H9 (cell line): ENCODE measurements around the gene TACR1. TPM values are rescaled to one million over a fixed set of nuclear protein-coding genes. Genes with fewer than 3 reads are reported as not detected.

ENCODE experiments used
- DNase-seq: peaks from one replicate; pipeline ENCODE4 v3.0.0-alpha.2; 2017
- H2AFZ ChIP-seq: one replicate; pipeline ENCODE4 v1.6.1; 2013; ENCODE audit warnings: mild to moderate bottlenecking, low read length, control low read depth, moderate library complexity
- H2AK5ac ChIP-seq: 2 replicates; pipeline ENCODE4 v1.6.1; 2013; ENCODE audit warnings: low read length, control low read depth, mixed read lengths; ENCODE audit not compliant: insufficient read length
- H2BK120ac ChIP-seq: one replicate; pipeline ENCODE4 v1.6.1; 2013; ENCODE audit warnings: low read depth, mild to moderate bottlenecking, low read length, control low read depth, inconsistent platforms; ENCODE audit not compliant: poor library complexity, severe bottlenecking
- H2BK12ac ChIP-seq: 2 replicates; pipeline ENCODE4 v1.6.1; 2013; ENCODE audit warnings: low read length, control low read depth, mixed read lengths, low read depth; ENCODE audit not compliant: insufficient read length
- H2BK15ac ChIP-seq: 2 replicates; pipeline ENCODE4 v1.6.1; 2013; ENCODE audit warnings: low read depth, low read length, control low read depth
- H2BK20ac ChIP-seq: one replicate; pipeline ENCODE4 v1.6.1; 2013; ENCODE audit warnings: low read depth, mild to moderate bottlenecking, low read length, control low read depth, inconsistent platforms; ENCODE audit not compliant: poor library complexity, severe bottlenecking
- H2BK5ac ChIP-seq: 2 replicates; pipeline ENCODE4 v1.6.1; 2013; ENCODE audit warnings: low read length, control low read depth, mixed read lengths; ENCODE audit not compliant: insufficient read length
- H3K14ac ChIP-seq: 2 replicates; pipeline ENCODE4 v1.6.1; 2013; ENCODE audit warnings: low read length, control low read depth; ENCODE audit not compliant: insufficient read depth
- H3K18ac ChIP-seq: 2 replicates; pipeline ENCODE4 v1.6.1; 2013; ENCODE audit warnings: low read depth, mild to moderate bottlenecking, mixed read lengths, low read length, control low read depth; ENCODE audit not compliant: insufficient read length
- H3K23ac ChIP-seq: 2 replicates; pipeline ENCODE4 v1.6.1; 2013; ENCODE audit warnings: low read length, control low read depth, mixed read lengths, low read depth; ENCODE audit not compliant: insufficient read length
- H3K23me2 ChIP-seq: 2 replicates; pipeline ENCODE4 v1.6.1; 2013; ENCODE audit warnings: low read depth, mild to moderate bottlenecking, mixed read lengths, low read length, control low read depth; ENCODE audit not compliant: insufficient read length, poor library complexity, severe bottlenecking
- H3K27ac ChIP-seq: 2 replicates; pipeline ENCODE4 v1.5.1; 2013; ENCODE audit warnings: low read length, control low read depth, mixed read lengths, low read depth; ENCODE audit not compliant: insufficient read length
- H3K27me3 ChIP-seq: 2 replicates; pipeline ENCODE4 v1.6.1; 2013; ENCODE audit warnings: low read length, control low read depth, inconsistent platforms; ENCODE audit not compliant: insufficient read depth
- H3K4ac ChIP-seq: 2 replicates; pipeline ENCODE4 v1.6.1; 2013; ENCODE audit warnings: low read depth, mild to moderate bottlenecking, control low read depth, inconsistent platforms, low read length, moderate library complexity
- H3K4me1 ChIP-seq: 2 replicates; pipeline ENCODE4 v1.6.1; 2013; ENCODE audit warnings: low read length, control low read depth, inconsistent platforms; ENCODE audit not compliant: insufficient read depth
- H3K4me2 ChIP-seq: 2 replicates; pipeline ENCODE4 v1.6.1; 2013; ENCODE audit warnings: low read length, control low read depth, mixed read lengths; ENCODE audit not compliant: insufficient read length, insufficient read depth
- H3K56ac ChIP-seq: 2 replicates; pipeline ENCODE4 v1.6.1; 2013; ENCODE audit warnings: low read depth, mild to moderate bottlenecking, mixed read lengths, low read length, control low read depth; ENCODE audit not compliant: insufficient read length
- H3K79me1 ChIP-seq: 2 replicates; pipeline ENCODE4 v1.6.1; 2013; ENCODE audit warnings: low read depth, mild to moderate bottlenecking, moderate library complexity, low read length, control low read depth, inconsistent platforms; ENCODE audit not compliant: insufficient read depth, poor library complexity, severe bottlenecking
- H3K79me2 ChIP-seq: 2 replicates; pipeline ENCODE4 v1.6.1; 2013; ENCODE audit warnings: low read length, control low read depth, inconsistent platforms; ENCODE audit not compliant: insufficient read depth
- H3K9ac ChIP-seq: 2 replicates; pipeline ENCODE4 v1.6.1; 2013; ENCODE audit warnings: low read length, control low read depth, mixed read lengths; ENCODE audit not compliant: insufficient read length; ENCODE audit errors: extremely low read depth
- H3K9me3 ChIP-seq: one replicate; pipeline ENCODE4 v1.6.1; 2013; ENCODE audit warnings: low read depth, low read length, inconsistent platforms; ENCODE audit not compliant: control insufficient read depth
- H3T11ph ChIP-seq: one replicate; pipeline ENCODE4 v1.6.1; 2013; ENCODE audit warnings: mild to moderate bottlenecking, low read length, control low read depth, inconsistent platforms
- H4K20me1 ChIP-seq: one replicate; pipeline ENCODE4 v1.6.1; 2013; ENCODE audit not compliant: control insufficient read depth, insufficient read length, insufficient read depth
- H4K5ac ChIP-seq: 2 replicates; pipeline ENCODE4 v1.6.1; 2013; ENCODE audit warnings: low read depth, mild to moderate bottlenecking, mixed read lengths, low read length, control low read depth; ENCODE audit not compliant: insufficient read length
- H4K8ac ChIP-seq: replicated peaks from 2 replicates; pipeline ENCODE4 v1.6.1; 2013; ENCODE audit warnings: low read length, control low read depth, mixed read lengths, low read depth; ENCODE audit not compliant: insufficient read length
- H4K91ac ChIP-seq: 2 replicates; pipeline ENCODE4 v1.6.1; 2013; ENCODE audit warnings: low read depth, mild to moderate bottlenecking, moderate library complexity, mixed read lengths, low read length, control low read depth; ENCODE audit not compliant: insufficient read length
- H3K27ac Mint-ChIP-seq, 3 experiments: 2 replicates in 2 of 3; 3 replicates in 1 of 3; pipeline ENCODE4 v1.8.0; 2020 to 2021; ENCODE audit warnings: mixed read lengths in 3 of 3, mild to moderate bottlenecking in 1 of 3, moderate library complexity in 1 of 3
- H3K27me3 Mint-ChIP-seq: 2 replicates; pipeline ENCODE4 v1.8.0; 2021; ENCODE audit warnings: low read depth, mild to moderate bottlenecking, moderate library complexity, mixed read lengths
- H3K36me3 Mint-ChIP-seq, 3 experiments: 2 replicates in 2 of 3; 3 replicates in 1 of 3; pipeline ENCODE4 v1.8.0; 2020 to 2021; ENCODE audit warnings: low read depth in 3 of 3, mixed read lengths in 3 of 3; ENCODE audit not compliant: insufficient read depth in 1 of 3
- H3K4me1 Mint-ChIP-seq, 2 experiments: 2 replicates each; pipeline ENCODE4 v1.8.0; 2020; ENCODE audit warnings: mixed read lengths in 2 of 2
- H3K4me3 Mint-ChIP-seq, 2 experiments: 2 replicates in 1 of 2; 3 replicates in 1 of 2; pipeline ENCODE4 v1.8.0; 2020 to 2021; ENCODE audit warnings: mild to moderate bottlenecking in 2 of 2, mixed read lengths in 2 of 2, moderate library complexity in 1 of 2
- H3K9me3 Mint-ChIP-seq, 2 experiments: 2 replicates in 1 of 2; 3 replicates in 1 of 2; pipeline ENCODE4 v1.8.0; 2020; ENCODE audit warnings: mild to moderate bottlenecking in 2 of 2, mixed read lengths in 2 of 2, moderate library complexity in 1 of 2
- CTCF ChIP-seq: fragments of 200-600 bp; sonication (generic); conservative IDR thresholded peaks from 3 replicates; pipeline ENCODE4 v1.8.0; 2021; ENCODE audit warnings: antibody characterized with exemption, mild to moderate bottlenecking
- WGBS: extraction: QIAGEN DNeasy Blood & Tissue Kit; methylation state at CpG from one replicate; pipeline ENCODE4 v1.1.7; 2013; ENCODE audit warnings: missing lambda C conversion rate, low lambda C conversion rate, mixed read lengths; ENCODE audit not compliant: insufficient read length; ENCODE audit errors: extremely low coverage; 5-methylcytosine and 5-hydroxymethylcytosine counted together
- total RNA-seq: library from RNA; stranded (reverse); gene quantifications from 2 replicates; pipeline ENCODE4 v1.2.1, GENCODE V29; 2021

The TACR1 gene
- total RNA-seq, 1 experiment from 2014 or later: 1.4 TPM

- Histone ChIP-seq H3K4me2 (peak overlapping the region; percentile 23), H3K27ac (no peak overlapping the region)
- peaks cover 10 to 28% (median 17%) of the 10 kb centered on the region in 3 experiments for H3K36me3 Mint-ChIP-seq
Observed at GRCh38 chr2:75174519-75174918, 24.8 kb downstream of the TACR1 start.

More at GRCh38 chr2:75174519-75174918, 24.8 kb downstream of the TACR1 start:
- H2BK12ac ChIP-seq: no peak overlapping the region
- H3K23ac ChIP-seq: no peak overlapping the region
- Mint-ChIP-seq H3K4me1 (peaks cover 50 to 52% of the 10 kb centered on the region in 2 experiments), H3K27me3 (no peaks in the 10 kb centered on the region), H3K9me3 (peaks cover 10 to 15% of the 10 kb centered on the region in 2 experiments), H3K27ac (peak overlapping the region in 2 of 3 experiments; percentile 23 to 96; a peak in 4 of 7 replicates), H3K4me3 (0 out of 5 replicates have a peak overlapping the region, but pooled peaks of 1 of the 2 experiments have one; percentile 42)
- H4K91ac ChIP-seq: no peak overlapping the region
- no peak overlapping the region for H3K56ac ChIP-seq
- H3K79me1 ChIP-seq: no peaks in the 10 kb centered on the region
- no peak overlapping the region for H2BK5ac ChIP-seq
- no peak overlapping the region for H4K8ac ChIP-seq
- H4K20me1 ChIP-seq: no peaks in the 10 kb centered on the region
- DNase-seq: no peak
- no peak overlapping the region for H3T11ph ChIP-seq
- H2AFZ ChIP-seq: no peak overlapping the region
- WGBS: no CpG with 5 or more reads among the region's 2 CpGs
- no peak overlapping the region for H2BK120ac ChIP-seq
- no peak overlapping the region for H3K9ac ChIP-seq
- H3K14ac ChIP-seq: no peak overlapping the region
- no peak overlapping the region for H2BK15ac ChIP-seq
- H3K4ac ChIP-seq: no peak overlapping the region
- no peak overlapping the region for H3K18ac ChIP-seq
- no peak overlapping the region for H2AK5ac ChIP-seq
- H3K9me3 ChIP-seq: no peaks in the 10 kb centered on the region
- H2BK20ac ChIP-seq: no peak overlapping the region
- H3K79me2 ChIP-seq: no peaks in the 10 kb centered on the region
- H3K27me3 ChIP-seq: no peaks in the 10 kb centered on the region
- no peak overlapping the region for H4K5ac ChIP-seq
- no peak for TF ChIP-seq CTCF
- H3K23me2 ChIP-seq: no peaks in the 10 kb centered on the region
- peaks cover 9% of the 10 kb centered on the region; the same call in 1 of the 2 replicates for H3K4me1 ChIP-seq
